UCSD-AML1 (cell line): ENCODE data around the gene CBX4.

ENCODE experiments used
- DNase-seq: peaks from one replicate; lab custom pipeline; 2025; ENCODE audit not compliant: unreplicated experiment; lab: John Stamatoyannopoulos, UW

CBX4 gene

DNA sequence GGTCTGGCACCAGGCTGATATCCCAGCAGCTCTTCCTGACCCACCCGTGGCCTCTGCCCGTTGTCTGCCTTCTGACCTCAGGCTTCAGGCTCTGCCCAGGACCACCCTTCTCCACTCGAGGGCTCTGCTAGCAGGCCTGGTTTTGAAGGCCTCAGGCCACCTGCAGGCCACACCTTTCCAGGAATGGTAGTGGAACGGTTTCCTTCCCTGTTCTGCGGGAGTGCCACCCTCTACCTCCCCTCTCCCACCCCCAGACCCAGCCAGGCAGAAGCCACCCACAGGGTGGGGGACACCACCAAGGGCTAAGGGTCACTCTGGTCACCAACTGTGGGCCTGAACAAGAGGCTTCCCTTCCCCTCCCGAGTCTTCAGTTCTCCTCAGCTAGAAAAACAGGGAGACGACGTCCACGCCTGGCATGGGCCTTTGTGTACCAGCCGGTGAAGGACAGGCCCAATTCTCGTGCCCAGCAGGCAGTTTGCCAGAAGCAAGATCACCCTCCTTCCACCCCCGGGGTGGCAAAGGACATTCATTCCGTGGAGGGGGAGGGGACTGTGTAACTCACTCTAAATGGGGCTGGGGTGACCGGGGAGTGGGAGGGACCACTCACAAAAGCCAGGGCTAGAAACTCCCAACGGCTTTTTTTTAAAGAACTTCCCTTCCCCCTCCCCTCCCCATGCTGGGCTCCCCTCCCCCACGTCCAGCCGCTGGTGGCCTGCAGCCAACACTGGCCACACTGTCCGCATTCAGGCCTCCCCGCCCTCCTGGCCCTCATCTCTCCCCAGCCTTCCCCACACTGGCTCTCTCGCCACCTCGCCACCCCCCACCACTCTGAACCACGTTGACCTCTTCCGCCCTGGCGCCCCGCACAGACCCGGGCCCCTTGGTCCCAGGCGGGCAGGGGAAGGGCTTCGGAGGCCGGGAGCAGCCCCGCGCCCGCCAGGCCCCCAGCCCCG lies 7.7 kb downstream of the CBX4 start:
- DNase-seq = peak; percentile 56

DNA sequence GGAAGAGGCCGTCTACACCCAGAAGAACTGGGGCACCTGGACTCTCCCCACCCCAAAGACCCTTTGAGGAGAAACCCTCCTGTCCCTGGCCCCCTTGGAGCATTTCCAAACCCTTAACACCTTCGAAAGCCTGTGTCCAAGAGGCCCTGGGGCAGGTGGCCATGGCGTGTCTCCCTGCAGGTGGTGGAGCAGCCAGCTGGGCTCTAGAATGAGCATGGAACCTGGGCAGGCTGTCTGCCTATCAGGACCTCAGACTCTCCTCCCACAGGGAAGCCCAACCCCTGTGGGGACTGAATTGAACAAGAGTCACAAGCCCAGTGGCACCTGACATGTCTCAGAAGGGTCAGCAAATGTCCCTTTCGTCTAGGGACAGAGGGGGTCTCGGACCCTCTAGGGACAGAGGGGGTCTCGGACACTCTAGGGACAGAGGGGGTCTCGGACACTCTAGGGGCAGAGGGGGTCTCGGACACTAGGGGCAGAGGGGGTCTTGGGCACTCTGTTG lies 8.4 kb downstream of the CBX4 start:
- DNase-seq = no peak

DNA sequence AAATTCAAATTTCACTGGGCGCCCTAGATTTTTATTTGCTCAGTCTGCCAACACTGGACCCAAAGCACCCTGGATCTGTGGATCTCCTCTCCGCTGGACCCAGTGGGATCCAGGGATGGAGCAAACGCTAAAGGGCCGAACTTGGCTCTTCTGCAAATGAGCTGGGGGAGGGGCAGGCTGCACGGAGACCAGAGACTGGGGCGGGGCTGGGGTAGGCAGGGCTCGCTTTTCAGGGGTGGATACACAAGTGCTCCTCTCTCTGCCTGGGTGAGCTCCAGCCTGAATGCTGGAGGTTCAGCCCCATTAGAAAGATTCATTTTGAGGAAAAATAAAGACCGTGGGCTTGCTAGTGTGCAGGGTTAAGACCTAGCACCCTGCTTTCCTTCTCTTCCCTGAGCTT lies 8.9 kb downstream of the CBX4 start:
- DNase-seq = no peak

DNA sequence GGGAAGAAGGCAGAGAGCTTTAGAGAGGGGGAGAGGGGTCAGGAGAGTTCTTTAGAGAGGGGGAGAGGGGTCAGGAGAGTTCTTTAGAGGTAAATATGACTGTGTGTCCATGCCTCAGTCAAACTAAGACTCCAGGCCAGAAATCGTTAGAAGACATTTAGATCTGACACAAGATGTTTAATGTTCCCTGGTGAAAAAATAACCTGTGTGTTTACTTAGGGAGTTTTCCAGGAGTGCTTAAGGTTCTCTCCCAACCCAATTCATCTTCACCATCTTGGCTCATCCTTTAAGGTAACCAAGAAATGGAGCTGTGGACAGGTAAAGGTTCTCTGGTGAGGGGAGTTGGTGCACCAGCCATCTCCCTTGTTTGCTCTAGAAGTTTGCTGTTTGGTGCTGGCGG lies 9.8 kb downstream of the CBX4 start:
- no peak for DNase-seq

DNA sequence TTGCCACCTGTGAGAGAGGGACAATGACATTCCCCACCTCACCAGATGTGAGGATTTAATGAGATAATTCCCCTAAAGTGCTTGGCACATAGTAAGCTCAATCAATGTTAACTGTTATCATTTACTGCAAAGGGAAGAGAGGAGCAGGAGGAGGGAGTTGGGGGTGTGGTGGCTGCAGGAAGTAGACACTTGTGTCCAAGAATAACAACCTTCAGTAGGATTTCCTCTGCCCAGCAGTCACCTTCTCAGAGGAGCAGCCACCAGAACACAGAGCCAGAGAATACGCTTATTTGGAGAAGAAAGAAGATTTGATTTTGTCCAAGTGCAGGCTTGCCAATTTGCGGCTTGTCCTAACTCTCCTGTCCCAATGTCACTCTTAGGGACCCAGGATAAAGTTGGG lies 10.2 kb downstream of the CBX4 start:
- no peak for DNase-seq

DNA sequence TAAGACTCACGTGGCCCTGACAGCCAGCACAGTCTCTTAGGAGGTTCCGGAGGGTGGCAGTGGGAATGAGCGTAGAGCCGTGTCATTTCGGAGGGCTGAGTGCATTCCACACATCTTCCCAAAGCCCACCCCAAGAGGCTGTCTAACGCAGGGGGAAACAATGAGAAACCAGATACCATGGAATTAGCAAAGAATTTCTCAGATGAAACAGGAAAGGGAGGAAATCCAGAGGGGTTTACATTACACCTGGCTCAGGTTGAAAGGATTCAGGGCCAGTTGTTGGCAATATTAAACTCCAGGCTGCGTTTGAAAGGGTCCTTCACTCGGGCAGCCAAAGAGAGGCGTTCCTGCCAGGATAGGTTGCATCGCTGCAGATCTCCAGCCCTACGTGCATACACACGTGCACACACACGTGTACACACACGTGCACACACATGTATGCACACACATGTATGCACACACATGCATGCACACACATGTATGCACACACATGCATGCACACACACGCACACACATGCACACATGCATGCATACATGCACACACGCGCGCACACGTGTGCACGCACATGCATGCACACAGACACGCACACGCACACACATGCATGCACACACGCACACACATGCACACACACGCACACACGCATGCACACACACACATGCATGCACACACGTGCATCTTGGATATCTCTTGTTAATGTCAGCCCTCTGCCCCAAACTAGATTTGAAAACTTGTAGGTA lies 12.2 kb downstream of the CBX4 start:
- no peak for DNase-seq

DNA sequence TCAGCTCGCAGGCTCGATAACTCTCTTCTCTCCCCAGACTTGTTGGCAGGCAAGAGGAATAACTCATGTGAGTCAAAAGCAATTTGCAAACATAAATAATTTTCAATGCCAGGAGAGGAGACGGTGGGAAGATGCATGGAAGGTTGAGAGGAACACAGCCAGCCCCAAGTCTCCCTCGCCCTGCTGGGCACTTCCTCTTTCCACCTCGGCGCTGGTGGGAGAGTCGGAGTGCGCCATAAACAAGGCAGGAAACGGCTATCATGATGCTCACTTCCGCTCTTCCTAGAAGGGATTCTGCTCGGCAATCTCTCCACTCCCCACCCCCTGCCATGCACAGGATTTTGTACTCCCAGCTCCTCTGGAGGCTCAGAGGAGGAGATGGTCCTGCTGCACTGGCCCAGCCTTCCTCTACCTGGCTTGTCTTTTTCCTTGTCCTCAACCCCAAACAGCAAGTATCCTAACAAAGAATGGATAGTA lies 13.0 kb downstream of the CBX4 start:
- peak; percentile 82 for DNase-seq

DNA sequence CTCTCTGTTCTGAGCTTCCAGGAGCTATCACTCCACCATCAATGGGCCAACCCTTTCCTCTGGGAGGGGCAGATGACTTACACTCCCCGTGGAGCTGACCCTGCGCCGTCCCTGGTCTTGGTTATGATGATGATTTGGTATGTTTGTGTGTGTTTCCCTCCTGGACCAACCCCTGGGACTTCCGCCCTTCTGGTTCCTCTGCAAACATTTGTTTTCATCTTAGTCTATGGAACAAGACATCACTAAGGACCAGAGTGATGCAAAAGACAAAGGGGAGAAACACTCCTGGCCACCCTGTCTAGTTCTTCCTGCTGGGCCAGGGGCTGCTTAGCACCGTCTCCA lies 13.7 kb downstream of the CBX4 start:
- no peak for DNase-seq

DNA sequence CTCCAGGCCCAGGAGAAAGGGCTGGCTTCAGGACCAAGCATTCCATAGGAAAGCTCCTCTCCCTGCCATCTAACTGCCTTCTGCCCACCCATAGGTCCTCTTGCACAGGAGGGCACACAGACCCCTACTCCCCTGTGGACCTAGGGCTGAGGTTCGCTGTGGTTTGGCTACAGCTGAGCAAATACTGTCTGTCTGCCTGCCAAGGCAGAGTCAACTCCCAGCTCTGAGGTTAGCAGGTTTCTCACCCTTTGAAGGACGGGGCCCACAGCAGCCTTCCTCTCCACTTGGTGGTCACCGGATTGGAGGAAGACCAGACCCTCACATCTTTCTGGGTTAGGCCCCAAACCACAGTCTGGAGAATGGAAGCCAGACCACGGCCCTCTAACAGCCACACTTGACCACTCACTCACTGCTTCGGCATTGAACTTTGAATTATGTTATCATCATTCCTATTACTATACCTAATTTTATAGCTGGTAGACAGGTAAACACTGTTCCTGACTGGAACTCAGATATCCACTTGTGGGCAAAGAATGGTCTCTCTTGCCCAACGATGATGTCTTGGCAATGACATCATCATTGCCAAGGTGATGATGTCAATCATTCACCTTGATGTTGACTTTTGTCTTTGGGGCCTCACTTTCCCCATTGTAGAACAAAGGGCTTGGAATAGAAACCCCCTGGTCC lies 14.2 kb downstream of the CBX4 start:
- DNase-seq = no peak

DNA sequence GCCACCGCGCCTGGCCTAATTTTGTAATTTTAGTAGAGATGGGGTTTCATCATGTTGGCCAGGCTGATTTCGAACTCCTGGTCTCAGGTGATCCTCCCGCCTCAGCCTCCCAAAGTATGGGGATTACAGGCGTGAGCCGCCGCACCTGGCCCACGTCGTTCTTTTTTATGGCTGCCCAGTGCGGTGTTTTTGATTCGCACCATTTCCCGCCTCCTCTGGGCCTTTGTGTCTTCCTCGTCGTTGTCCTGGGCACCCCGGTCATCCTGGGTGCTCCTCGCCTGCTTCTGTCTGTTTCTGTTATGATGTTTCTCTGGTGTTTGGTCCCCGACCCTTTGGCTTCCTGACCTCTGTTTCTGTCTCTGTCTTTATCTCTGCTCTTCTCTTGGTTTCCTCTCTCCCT lies 15.0 kb downstream of the CBX4 start:
- no peak for DNase-seq

DNA sequence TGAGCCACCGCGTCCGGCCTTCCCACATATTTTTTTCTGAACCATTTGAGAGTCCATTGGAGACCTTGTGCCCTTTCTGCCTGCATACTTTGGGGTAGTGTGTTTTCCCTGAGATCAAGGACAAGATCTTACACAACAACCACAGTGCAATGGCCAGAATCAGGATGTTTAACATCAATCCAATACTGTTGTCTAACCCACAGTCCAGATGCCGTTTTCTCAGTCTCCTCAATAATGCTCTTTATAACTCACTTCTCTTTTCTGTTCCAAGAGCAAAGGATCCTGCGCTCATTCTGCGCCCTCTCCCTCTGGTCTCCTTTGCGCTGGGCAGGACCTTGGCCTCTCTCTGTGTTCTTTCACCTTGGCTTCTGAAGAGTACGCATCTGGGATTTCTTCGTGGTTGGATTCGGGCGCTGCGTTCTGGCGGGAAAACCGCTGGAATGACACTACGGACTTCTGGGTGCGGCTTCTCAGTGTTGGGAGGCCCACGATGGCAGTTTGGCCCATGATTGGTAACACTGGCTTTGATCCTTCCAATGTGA lies 16.6 kb downstream of the CBX4 start:
- no peak for DNase-seq

DNA sequence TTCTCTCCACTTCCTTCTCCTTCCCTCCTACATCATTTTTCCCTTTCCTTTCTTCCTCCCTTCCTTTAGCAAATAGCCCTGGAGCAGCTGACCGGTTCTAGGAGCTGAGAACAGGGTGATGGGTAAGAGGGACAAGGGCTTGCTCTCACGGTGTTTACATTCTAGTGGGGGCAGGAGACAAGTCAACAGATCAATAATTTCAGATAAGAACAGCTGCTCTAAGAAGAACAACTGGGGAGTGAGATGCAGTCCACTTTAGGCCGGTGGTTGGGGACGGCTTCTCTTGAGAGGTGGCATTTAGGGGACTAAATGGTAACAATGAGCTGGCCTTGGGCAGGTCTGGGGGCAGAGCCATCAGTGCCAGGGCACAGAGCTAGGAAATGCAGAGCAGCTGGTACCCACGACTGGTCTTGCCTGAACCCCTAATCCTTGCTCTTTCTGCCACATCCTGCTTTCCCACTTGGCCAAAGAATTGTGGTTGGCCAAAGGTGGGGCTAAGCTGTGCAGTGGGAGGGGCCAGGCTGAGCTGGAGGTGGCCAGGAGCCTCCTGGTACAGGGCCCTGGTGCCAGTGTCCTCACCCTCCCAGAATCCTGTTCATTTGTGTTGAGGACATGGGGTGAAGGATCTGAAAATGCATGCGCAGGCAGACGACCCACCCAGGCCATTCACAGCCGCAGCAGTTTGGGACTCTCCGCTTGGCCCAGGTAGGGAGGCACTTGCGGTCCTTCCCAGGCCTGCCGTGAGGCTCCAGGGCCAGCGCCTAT lies 17.7 kb downstream of the CBX4 start:
- DNase-seq = no peak

DNA sequence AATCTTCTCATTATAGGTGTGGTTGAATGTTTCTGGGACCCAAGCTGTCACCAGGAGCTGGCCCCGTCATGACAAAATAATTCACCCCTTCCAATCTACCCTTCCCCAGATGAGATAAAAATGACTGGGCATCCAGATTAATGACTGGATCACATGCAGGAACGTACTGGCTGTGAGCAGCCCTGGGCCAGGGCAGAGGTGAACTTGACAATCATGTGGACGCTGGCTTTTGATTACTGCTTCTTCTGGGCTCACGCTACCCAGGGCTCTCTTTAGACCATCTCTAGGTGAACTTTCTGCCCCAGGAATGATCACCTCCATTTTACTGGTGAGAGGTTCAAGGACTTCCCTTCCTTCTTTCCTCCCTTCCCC lies 18.3 kb downstream of the CBX4 start:
- DNase-seq = no peak

DNA sequence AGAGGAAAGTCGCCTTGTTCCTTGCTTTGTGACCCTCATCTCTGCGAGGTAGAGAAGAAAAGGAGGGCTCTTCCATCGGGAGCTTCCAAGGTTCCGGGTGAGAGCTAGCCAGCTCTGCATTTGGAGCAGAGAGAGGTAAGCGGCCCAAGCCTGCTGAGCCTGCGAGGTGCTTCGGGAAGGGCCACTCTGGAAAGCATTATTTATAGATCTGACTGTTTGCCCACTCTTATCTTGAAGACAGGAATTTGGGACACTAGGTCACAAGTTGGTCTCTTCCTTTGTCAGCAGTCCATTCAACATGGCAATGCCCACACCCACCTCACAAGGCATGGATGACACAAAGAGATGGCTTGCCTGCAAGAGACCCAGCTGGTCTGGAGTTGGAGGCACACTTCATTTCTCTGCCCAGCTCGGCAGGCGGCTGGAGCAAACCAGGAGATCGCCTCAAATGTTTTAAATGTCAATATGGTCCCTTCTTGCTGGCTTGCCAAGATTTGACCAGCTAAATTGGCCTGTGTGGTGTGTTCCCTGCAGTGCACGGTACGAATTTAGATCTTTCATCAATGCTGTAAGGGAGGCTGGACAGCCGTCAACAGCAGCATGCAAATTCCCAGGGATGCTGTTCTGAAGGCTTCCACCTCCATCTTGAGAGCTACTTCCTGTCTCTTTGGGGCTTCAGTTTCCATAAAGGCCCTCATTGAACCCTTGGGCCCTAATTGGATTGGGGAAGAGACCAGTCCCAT lies 19.5 kb downstream of the CBX4 start:
- no peak for DNase-seq

DNA sequence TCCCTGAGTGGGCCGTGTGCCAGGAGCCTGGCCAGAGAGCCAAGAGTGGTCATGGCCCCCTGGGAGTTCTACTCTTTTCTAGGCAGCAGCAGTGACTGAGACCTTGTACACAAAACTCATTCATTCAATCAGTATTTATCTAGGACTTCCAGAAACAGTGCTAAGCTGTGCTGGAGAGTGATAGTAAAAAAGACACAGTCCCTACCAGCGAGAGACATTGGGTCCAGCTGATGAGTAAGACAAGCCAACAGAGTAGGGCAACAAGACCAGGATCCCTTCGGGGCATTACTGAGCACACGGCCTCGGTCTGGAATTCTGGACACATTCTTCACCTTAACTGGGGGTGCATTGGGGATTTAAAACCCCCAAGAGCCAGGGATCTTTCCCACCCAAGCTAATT lies 20.2 kb downstream of the CBX4 start:
- no peak for DNase-seq

DNA sequence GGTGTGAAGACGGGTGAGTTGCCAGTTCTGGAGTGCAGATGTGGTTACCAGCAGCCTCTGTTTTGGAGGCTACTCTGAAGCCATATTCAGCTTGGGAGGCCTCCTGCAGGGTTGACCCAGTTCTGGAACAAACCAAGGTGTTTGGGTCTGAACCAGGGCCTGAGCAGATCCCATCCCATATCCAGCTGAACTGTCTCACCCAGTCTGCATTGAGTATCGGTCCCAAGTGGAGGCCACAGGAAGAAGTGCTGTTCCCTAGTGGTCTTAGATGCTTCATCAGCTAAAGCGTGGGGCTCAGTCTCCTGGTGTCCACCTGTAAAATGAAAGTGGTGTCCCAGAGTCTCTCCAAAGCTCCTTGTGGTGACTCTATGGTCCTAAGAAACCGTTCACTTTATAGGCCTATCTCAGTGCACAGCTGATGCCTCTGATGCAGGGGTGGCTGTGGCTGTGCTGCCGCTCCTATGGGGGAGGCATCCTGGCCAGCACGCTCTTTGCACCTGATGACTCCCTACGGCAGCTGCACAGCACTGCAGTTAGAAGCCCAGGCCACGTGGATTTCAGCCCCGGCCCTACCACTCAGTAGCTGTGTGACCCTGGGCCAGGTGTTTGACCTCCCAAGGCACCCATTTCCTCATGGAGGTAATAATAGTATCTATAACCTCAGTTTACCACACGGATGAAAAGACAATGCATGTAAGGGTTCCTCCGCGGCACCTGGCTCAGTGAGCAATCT lies 21.0 kb downstream of the CBX4 start:
- no peak for DNase-seq

DNA sequence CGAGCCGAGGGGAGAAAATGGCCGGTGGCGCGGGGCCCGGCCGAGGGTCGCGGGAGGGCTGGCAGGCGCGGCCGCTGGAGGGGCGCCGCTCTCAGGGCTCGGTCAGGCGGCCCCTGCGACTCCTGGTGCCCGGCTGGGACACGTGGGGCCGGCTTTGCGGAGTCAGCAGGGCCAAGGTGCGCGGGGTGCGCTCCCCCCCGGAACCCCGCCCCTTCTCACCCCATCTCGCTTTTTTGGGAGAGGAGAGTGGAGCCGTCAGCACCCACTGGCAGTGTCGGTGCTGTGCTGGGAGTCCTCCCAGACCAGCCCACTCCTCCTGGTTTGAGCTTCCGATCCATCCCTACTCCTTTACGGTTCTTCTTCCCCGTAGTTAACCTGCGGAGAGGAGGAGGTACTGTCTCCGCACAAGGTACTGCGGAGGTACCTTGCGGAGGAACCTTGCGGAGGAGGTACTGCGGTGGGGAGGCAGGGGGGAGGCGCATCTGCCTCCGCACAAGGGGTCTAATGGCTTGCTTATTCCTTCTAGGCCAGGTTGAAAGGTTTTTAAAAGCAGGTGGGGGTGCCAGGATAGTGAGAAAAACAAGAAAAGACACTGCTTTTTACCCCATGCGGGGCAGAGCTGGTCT lies 23.3 kb downstream of the CBX4 start:
- DNase-seq = no peak

DNA sequence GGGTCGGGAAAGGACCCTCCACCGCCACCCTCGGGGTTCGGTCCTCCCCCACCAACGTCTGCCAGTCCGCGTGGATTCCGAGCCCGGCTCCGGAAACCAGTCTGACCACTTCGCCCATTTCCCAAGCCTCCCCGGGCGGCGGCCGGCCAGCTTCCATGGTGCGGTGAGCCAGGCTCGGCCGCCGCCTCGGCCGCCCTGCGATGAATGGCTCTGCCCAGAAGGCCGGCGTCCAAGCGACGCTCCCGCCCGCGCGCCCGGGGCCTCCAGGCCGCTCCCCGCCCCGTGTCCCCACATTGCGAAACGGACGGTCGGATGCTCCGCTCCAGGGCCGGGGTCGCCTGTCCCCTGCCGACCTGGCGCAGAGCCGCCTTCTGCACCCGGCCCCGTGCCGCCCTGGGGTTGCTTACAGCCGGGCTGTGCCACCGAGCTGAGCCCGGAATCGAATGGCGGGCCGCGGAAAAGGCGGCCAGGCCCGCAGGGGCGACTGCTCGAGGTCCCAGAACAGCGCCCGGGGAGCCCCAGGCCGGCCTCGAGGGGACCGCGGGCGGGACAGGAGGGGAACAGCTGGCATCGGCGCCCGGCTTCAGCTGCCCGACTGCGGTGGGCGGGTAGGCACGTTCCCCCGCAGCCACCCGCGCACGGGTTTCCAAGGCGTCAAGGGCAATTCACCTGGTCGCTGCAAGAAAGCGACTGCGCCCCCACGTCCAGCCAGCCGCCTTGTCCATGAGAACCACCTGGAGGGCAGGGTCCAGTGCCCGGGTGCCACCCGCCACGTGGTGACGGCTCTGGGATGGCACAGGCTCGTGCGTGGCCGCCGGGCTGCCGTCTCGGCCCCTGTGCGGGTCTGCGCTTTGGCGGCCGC lies 24.0 kb downstream of the CBX4 start:
- no peak for DNase-seq
